ENCODE data around the gene PLPP7. TPM values are rescaled to one million over a fixed set of nuclear protein-coding genes. Genes with fewer than 3 reads are reported as not detected.

Gene PLPP7
- total RNA-seq, 1 donor from 2014 or later = 1.1 TPM

DNA sequence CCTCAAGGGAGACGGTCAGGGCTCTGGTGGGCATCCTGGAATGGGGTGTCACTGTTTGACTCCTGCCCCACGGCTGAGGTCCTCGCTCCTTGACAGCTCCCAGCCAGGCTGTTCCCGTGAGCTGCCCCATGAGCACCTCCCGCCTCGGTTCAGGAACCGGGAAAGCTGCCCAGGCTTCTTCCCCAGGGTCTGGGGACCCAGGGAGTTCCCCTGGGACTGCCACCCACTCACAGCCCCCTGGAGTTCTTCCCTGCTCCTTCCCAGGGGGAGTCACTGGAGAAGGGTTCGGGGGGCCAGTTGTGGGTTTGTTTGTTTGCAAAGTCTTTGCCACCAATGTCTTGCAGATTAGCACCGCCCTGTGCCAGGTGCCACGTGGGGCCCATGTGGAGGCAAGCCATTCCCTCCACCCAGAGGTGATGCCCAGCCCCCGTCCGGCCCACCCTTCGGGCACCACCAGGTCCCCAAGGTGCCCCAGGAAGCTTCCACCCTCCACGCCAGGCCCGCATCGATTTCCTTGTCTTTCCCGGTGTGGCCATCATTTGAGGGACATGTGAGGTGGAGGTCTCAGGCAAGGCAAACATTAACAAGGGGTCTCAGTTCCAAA lies 1.3 kb downstream of the PLPP7 start:
- Mint-ChIP-seq H3K4me3 (no peak overlapping the region), H3K4me1 (no peaks in the 10 kb centered on the region), H3K9me3 (no peaks in the 10 kb centered on the region)

DNA sequence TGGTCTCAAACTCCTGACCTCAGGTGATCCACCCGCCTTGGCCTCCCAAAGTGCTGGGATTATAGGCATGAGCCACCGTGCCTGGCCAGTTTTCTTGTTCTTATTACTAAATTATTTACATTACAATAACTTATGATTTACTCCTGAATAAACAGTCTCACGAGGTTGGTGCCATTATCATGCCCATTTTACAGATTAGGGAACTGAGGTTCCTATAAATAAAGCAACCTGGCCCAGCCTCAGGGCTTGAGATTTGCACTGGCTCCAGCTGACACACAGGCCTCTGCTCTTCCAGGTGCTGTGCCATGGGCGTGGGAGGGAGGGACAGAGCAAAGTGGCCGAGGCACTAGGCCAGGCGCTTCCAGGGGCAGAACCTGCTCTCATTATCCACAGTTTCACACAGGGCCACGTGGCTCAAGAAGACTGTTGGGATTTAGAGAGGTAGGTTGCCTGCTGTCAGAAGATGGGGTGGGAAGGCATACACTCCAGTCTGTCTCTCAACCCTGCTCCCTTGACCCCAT lies 2.3 kb downstream of the PLPP7 start:
- Mint-ChIP-seq H3K27ac (no peak overlapping the region), H3K4me1 (no peaks in the 10 kb centered on the region), H3K9me3 (no peaks in the 10 kb centered on the region), H3K36me3 (no peaks in the 10 kb centered on the region), H3K4me3 (no peak overlapping the region), H3K27me3 (ENCODE audit: low read depth) (no peaks in the 10 kb centered on the region)
- DNase-seq (ENCODE audit: low spot score in 2 of 2, unreplicated experiment in 2 of 2) = no peak
- TF ChIP-seq, protein P1, sequence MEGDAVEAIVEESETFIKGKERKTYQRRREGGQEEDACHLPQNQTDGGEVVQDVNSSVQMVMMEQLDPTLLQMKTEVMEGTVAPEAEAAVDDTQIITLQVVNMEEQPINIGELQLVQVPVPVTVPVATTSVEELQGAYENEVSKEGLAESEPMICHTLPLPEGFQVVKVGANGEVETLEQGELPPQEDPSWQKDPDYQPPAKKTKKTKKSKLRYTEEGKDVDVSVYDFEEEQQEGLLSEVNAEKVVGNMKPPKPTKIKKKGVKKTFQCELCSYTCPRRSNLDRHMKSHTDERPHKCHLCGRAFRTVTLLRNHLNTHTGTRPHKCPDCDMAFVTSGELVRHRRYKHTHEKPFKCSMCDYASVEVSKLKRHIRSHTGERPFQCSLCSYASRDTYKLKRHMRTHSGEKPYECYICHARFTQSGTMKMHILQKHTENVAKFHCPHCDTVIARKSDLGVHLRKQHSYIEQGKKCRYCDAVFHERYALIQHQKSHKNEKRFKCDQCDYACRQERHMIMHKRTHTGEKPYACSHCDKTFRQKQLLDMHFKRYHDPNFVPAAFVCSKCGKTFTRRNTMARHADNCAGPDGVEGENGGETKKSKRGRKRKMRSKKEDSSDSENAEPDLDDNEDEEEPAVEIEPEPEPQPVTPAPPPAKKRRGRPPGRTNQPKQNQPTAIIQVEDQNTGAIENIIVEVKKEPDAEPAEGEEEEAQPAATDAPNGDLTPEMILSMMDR (IDR thresholded peaks at IDR 0.05; ENCODE audit: unreplicated experiment) = no peak

More for the DNA sequence above, 1.3 kb downstream of the PLPP7 start:
- Mint-ChIP-seq H3K27me3 (ENCODE audit: low read depth) (no peaks in the 10 kb centered on the region), H3K36me3 (no peaks in the 10 kb centered on the region), H3K27ac (no peak overlapping the region)
- no peak for DNase-seq (ENCODE audit: low spot score in 2 of 2, unreplicated experiment in 2 of 2)
- TF ChIP-seq, protein P1 (IDR thresholded peaks at IDR 0.05; ENCODE audit: unreplicated experiment) = no peak

DNA sequence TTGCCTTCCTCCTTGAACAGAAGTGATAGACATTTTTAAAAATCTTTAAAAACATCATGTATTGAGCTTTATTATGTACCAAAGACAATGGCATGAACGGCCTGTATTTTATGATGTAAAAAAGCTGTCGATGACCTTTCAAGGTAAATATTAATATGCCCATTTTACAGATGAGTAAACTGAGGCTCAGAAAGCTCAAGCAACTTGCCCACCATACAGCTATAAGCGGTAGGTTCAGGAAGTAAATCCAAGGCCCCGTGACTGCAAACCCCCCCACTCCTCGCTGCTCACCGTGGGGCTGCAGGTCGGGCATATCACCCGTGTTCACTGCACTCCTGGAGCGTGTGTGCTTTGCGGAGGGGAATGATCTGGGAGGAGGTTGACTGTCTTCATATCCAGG lies 3.4 kb downstream of the PLPP7 start:
- TF ChIP-seq, protein P1 (IDR thresholded peaks at IDR 0.05; ENCODE audit: unreplicated experiment) = no peak
- no peaks in the 10 kb centered on the region for H3K9me3 Mint-ChIP-seq
- DNase-seq (ENCODE audit: low spot score in 2 of 2, unreplicated experiment in 2 of 2) = no peak
- no peaks in the 10 kb centered on the region for H3K36me3 Mint-ChIP-seq
- no peaks in the 10 kb centered on the region for H3K4me1 Mint-ChIP-seq
- no peak overlapping the region for H3K4me3 Mint-ChIP-seq
- no peak overlapping the region for H3K27ac Mint-ChIP-seq
- H3K27me3 Mint-ChIP-seq (ENCODE audit: low read depth) = no peaks in the 10 kb centered on the region

DNA sequence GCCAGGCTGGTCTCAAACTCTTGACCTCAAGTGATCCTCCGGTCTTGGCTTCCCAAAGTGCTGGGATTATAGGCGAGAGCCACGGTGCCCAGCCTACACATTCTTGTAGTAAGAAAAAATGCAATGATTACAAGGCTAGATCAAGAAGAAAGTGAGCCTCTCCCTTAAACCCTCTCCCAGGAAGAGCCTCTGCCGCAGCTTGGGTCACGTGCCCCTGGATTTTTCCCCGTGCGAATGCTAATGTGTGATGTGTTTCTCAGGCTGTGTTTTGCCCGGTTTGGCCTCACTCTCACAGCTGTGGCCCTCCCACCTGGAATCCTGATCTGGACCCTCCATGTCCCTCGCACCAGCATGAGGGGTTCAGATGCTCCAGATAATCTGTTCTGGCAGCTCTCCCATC lies 6.9 kb downstream of the PLPP7 start:
- Mint-ChIP-seq H3K36me3 (no peaks in the 10 kb centered on the region), H3K9me3 (no peaks in the 10 kb centered on the region), H3K27ac (no peak overlapping the region), H3K4me3 (no peak overlapping the region), H3K27me3 (ENCODE audit: low read depth) (no peaks in the 10 kb centered on the region), H3K4me1 (no peaks in the 10 kb centered on the region)
- TF ChIP-seq, protein P1 (IDR thresholded peaks at IDR 0.05; ENCODE audit: unreplicated experiment) = no peak
- DNase-seq (ENCODE audit: low spot score in 2 of 2, unreplicated experiment in 2 of 2) = no peak

DNA sequence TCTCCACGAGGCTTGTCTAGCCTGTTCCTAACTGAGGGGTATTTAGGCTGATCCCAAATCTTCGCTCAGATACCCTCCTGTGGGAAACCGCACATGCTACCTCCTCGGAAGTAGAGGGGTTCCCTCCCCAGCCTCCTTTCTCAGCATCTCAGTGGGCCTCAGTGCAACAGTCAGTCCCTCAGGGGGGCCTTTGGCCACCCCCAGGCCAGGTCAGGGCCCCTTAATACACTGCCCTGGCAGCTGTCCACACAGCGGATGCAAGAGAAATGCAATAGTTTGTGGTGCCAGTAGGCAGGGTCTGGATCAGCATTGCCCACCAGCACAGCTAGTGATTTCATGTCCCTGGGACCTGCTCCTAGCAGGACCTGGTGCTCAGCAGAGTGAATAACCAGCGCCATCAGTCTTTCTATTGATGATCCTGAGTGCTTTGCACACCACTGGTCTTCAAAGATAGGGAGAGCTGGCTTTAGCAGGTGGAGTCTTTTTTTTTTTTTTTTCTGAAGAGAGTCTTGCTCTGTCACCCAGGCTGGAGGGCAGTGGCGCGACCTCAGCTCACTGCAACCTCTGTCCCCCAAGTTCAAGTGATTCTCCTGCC lies 7.5 kb downstream of the PLPP7 start:
- Mint-ChIP-seq H3K27ac (no peak overlapping the region), H3K27me3 (ENCODE audit: low read depth) (no peaks in the 10 kb centered on the region), H3K4me3 (no peak overlapping the region), H3K36me3 (no peaks in the 10 kb centered on the region), H3K4me1 (no peaks in the 10 kb centered on the region), H3K9me3 (no peaks in the 10 kb centered on the region)
- TF ChIP-seq, protein P1 (IDR thresholded peaks at IDR 0.05; ENCODE audit: unreplicated experiment) = no peak
- no peak for DNase-seq (ENCODE audit: low spot score in 2 of 2, unreplicated experiment in 2 of 2)

Measured in mesothelial cell of epicardium (in vitro differentiated cells).